Activated CD8-positive, alpha-beta memory T cell treated with anti-CD3 and anti-CD28 coated beads for 1 hour (primary cell): ENCODE measurements around the gene WDR45.
"Not testable (repeated sequence)": the region's sequence is repeated elsewhere in the genome, so short reads cannot be mapped to it uniquely, and the experiment has no call there.

Experiments
- DNase-seq, 2 donors: peaks; one replicate each; pipeline ENCODE4 v3.0.0-alpha.2; 2020; ENCODE audit warnings: low read depth in 1 of 2; ENCODE audit errors: extremely low read depth in 1 of 2

Gene WDR45

DNA sequence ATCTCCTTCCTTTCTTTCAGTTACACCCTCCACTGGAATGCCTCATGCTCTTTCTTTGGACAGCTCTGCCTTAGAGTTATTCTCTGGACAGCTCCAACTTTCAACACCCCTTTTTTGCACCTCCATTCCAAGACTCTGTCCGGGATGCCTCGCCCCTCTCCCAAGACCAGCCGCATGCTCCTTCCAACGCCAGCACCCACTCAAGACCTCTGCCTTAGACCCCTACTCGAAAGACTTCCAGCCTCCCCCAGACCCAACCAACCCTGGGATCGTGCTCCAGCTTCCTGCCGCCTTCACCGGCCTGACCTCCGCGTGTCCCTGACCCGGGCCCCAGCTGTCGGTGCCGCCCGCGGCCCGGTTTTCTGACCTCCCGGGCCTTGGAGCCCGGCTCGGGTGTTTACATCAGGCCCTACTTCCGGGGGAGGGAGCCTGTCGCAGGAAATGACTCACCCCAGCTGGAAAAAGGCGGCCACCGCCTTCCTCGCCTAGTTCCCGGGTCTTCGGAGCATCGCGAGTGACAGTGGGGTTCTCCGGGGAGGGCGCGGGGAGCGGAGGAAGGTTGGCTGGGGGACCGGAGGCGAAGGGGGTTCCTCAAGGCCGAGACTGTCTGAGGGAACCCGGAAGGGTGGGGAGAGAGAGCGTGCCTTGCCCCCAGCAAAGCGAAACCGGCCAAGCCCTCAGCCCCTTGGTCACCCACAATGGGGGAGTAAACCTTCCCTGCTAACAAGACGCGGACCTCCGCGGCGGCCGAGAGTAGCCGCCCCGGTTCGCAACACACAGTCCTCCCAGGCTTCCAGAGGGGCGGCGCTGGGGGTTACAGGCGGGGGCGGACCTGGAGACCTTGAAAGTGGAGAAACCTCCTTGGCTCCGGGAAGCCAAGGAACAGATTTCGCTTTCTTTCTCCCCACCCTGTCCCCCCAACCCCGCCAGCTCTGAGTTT lies at the start of gene WDR45:
Gene WDR45 (minus strand): TSS at position 399 of the 940 bp plus-strand sequence. CDS start 1,792 bp downstream, outside the sequence.
- DNase-seq: peak in 1 of 2 donors; percentile 57

- no peak for DNase-seq
Observed at GRCh38 chrX:49129427-49129826, 49.7 kb upstream of the WDR45 start.

GRCh38 chrX:49127742-49128258 lies 48.1 kb upstream of the WDR45 start:
- not testable (repeated sequence) for DNase-seq

GRCh38 chrX:49122499-49122898 lies 42.8 kb upstream of the WDR45 start:
- DNase-seq: no peak

- no peak for DNase-seq
Observed at GRCh38 chrX:49120091-49120490, 40.4 kb upstream of the WDR45 start.

- DNase-seq: no peak
Observed at GRCh38 chrX:49117581-49117980, 37.9 kb upstream of the WDR45 start.

GRCh38 chrX:49116716-49117115 lies 37.0 kb upstream of the WDR45 start:
- DNase-seq: no peak

GRCh38 chrX:49116076-49116475 lies 36.4 kb upstream of the WDR45 start:
- DNase-seq: no peak

GRCh38 chrX:49111791-49112190 lies 32.1 kb upstream of the WDR45 start:
- DNase-seq: no peak

GRCh38 chrX:49110417-49110816 lies 30.7 kb upstream of the WDR45 start:
- DNase-seq: no peak

DNA sequence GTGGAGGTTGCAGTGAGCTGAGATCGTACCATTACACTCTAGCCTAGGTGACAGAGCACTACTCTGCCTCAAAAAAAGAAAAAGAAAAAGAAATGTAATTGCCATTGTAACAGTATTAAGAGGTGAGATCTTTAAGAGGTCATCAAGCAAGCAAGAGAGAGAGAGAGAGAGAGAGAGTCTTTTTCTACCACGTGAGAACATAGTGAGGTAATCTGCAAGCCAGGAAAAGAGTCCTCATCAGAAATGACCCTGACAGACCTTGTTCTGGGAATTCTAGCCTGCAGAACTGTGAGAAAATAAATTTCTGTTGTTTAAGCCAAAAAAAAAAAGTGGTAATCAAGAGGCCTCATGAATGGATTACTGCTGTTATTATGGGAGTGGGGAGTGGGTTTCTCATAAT lies 29.0 kb upstream of the WDR45 start:
- no peak for DNase-seq

DNA sequence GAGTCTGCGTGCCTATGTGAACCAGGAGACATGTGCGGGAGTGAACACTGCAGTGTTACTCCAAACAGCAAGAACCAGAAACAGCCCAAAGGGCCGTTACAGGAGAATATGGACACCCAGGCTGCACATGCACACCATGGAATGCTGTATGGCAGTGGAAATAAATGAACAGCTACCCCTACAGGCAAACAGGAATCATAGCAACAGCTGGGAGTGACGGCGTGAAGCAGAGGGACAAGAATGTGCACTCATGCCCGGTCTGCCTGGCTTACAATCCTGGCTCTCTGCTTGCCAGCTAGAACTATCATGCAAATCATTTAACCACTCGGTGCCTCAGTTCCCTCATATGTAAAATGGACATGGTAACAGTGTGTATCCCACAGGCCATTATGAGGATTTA lies 27.2 kb upstream of the WDR45 start:
- DNase-seq: no peak

DNA sequence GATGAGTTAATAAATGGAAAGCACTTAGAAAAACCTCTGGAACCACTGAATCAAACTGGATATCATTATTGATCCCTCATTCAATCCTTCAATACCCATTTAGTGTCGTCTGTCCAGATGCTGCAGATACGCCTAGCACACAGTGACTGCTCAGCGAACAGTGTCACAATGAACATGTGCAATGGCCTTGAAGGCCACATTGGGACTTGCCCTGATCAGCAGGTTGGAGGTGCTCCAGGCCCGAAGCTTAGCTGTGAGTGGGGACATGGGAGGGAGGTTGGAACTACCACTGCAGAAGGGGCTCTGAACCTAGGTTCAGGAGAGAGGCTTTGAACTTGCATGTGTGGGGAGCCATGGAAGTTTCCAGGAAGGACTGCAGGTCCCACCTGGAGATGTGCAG lies 26.6 kb upstream of the WDR45 start:
- DNase-seq: no peak

GRCh38 chrX:49103637-49104036 lies 23.9 kb upstream of the WDR45 start:
- DNase-seq: no peak

DNA sequence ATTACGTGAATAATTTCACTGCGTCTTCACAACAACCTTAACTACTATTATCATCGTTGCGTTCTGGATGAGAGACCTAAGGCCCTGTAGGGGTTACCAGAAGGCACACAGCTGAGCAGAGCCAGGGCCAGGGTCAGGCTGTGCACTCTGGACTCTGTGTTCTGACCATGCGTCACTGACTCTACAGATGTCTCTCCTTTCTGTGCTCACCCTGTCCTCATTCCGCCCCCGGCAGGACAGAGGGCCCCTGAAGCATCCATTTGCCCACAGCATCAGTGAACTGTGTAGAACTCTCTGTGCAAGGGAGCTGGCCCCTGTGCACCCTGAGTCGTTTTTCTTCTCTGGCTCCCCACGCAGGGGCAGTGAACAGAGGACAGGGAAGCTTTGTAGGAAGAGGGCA lies 22.5 kb upstream of the WDR45 start:
- no peak for DNase-seq

- no peak for DNase-seq
Observed at GRCh38 chrX:49101629-49101984, 21.9 kb upstream of the WDR45 start.

DNA sequence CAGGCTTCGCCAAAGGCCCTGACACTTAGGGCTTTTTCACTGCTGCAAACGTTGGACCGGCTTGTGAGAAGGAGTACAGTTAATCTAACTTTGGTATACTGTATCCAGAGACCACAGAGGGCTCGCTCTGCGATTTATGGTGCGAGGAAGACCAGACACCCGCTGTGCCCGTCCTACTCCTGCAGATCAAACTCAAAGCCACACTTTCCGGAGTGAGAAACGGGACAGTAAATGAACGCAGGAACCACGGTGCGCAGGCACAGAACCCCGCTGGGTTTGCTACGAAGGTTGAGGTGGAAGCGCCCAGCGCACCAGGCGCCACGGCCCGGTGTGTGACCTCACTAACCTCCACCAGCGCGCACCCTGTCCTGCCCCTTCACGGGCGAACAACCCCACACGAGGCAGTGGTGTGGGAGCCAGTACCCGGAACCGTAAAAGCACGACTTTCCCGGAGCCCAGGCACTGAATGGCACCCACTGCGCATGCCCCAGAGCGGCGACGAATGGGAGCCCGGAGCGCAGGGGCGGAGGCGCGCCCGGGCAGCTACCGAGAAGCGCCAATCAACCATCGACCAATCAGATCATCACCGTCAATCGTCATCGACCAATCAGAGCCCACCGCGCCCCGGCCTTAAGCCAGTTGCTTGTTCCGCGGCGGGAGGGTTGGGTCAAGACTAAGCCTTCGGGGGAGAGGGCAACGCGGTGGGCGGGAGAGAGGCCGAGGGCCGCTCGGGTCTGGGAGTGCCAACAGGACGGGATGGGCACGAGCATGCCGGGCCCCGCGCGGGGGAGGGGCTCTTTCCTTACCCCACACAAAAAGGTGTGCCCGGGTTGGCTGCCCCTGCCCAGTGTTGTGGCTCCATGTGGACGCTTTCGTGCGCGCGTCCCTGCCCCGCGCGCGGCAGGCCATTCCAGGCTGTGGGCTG lies 21.3 kb upstream of the WDR45 start:
- DNase-seq: peak; percentile 71 to 77

GRCh38 chrX:49096419-49096818 lies 16.7 kb upstream of the WDR45 start:
- DNase-seq: no peak

- DNase-seq: no peak
Observed at GRCh38 chrX:49089553-49089952, 9.9 kb upstream of the WDR45 start.

- DNase-seq: no peak
Observed at GRCh38 chrX:49082271-49082871, 2.7 kb upstream of the WDR45 start.

GRCh38 chrX:49077941-49078340 lies 1.7 kb downstream of the WDR45 start:
- DNase-seq: no peak
